ENCODE data around the gene PARL. TPM values are rescaled to one million over a fixed set of nuclear protein-coding genes. Genes with fewer than 3 reads are reported as not detected.

Gene PARL
- total and polyA plus RNA-seq, 10 donors, result 34.5 to 119 (median 56.5) TPM

DNA sequence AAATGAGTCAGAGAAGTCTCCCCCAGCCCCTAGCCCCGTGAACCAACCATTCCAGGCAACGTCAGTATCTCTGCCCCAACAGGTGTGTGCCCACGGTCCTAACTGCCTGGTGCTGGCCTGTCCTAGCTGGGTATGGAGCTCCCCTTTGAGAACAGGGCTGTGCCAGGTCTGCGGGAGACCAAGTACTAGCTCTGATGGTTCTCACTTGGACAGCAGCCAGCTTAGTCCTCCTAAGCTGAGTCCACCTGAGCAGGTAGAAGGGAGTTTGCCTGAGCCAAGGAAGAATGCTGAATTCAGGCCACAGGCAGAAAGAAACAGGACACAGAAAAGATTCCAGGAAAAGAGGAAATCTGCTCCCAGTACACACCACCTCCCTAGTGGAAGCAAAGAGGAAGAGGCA is 33.1 kb upstream of the PARL start:
- WGBS, 5 donors, result 88 to 100% (median 91%) methylated on average over 1 to 4 of the region's 4 CpGs
- Histone ChIP-seq H3K27me3 (replicated peaks in 1 of 7) (no peaks in the 10 kb centered on the region), H3K9me3 (no peaks in the 10 kb centered on the region), H3K4me3 (no peak overlapping the region), H3K36me3 (peaks cover 0 to 36% (median 19%) of the 10 kb centered on the region in 6 donors), H3K4me1 (no peaks in the 10 kb centered on the region), H3K27ac (no peak overlapping the region)
- TF ChIP-seq POLR2AphosphoS5 (IDR thresholded peaks at IDR 0.05) (no peak), POLR2A (IDR thresholded peaks at IDR 0.05) (no peak)
- TF ChIP-seq, protein P1, sequence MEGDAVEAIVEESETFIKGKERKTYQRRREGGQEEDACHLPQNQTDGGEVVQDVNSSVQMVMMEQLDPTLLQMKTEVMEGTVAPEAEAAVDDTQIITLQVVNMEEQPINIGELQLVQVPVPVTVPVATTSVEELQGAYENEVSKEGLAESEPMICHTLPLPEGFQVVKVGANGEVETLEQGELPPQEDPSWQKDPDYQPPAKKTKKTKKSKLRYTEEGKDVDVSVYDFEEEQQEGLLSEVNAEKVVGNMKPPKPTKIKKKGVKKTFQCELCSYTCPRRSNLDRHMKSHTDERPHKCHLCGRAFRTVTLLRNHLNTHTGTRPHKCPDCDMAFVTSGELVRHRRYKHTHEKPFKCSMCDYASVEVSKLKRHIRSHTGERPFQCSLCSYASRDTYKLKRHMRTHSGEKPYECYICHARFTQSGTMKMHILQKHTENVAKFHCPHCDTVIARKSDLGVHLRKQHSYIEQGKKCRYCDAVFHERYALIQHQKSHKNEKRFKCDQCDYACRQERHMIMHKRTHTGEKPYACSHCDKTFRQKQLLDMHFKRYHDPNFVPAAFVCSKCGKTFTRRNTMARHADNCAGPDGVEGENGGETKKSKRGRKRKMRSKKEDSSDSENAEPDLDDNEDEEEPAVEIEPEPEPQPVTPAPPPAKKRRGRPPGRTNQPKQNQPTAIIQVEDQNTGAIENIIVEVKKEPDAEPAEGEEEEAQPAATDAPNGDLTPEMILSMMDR (IDR thresholded peaks at IDR 0.05 in 8 of 11, conservative IDR thresholded peaks at IDR 0.05 in 3 of 11), result no peak
- intact Hi-C loops (cut with DNase I; ENCODE audit: low total_unique reads), result no loop called here
- no peak for DNase-seq

DNA sequence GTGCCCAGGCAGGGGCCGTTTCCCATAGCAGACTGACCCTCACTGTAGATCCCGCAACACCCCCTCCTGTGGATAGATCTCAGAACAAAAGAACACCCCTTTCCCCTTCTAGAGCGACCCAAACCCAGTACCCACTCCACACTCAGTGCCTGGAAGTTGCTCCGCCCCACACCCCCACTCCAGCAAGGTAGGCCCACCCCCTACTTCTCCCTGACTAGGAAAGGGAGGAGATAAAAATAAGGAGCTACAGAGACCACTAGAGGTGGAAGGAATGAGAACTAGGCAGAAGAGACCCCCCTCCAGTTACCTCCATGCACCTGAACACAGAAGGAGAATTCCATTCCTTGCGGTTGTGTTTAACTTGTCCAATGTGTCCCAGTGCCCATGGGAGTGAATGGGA is 30.2 kb upstream of the PARL start:
- Histone ChIP-seq H3K36me3 (peaks cover 0 to 6% (median 2%) of the 10 kb centered on the region in 6 donors), H3K9me3 (no peaks in the 10 kb centered on the region), H3K4me3 (no peak overlapping the region), H3K27ac (no peak overlapping the region), H3K27me3 (replicated peaks in 1 of 7) (no peaks in the 10 kb centered on the region), H3K4me1 (no peaks in the 10 kb centered on the region)
- DNase-seq, result no peak
- intact Hi-C loops (cut with DNase I; ENCODE audit: low total_unique reads), result no loop called here
- TF ChIP-seq POLR2A (IDR thresholded peaks at IDR 0.05), result no peak
- TF ChIP-seq, protein P1 (IDR thresholded peaks at IDR 0.05 in 8 of 11, conservative IDR thresholded peaks at IDR 0.05 in 3 of 11), result no peak
- TF ChIP-seq POLR2AphosphoS5 (IDR thresholded peaks at IDR 0.05), result no peak
- WGBS, 5 donors, result 83 to 96% (median 90%) methylated on average over 5 of the region's 5 CpGs

DNA sequence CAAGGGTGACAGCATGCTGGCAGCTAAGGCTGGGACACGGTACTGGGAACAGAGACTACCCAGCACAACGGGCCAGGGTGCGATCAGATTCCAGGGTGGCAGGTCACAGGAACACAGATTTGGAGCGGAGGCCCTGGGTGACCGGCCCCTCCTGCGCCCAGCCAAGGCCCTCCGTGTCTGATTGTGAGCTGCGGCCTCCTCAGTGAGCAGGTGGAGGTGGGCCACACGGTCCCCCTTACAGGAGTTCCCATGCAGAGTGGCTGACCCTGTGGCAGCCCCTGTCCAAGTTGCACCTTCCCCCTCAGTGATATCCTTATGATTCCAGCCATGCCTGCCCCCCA is 28.9 kb upstream of the PARL start:
- 72 to 97% (median 78%) methylated on average over 8 to 9 of the region's 9 CpGs for WGBS, 5 donors
- no peaks in the 10 kb centered on the region for H3K9me3 ChIP-seq
- no peak for TF ChIP-seq POLR2A (IDR thresholded peaks at IDR 0.05)
- no peak for TF ChIP-seq POLR2AphosphoS5 (IDR thresholded peaks at IDR 0.05)
- TF ChIP-seq, protein P1 (IDR thresholded peaks at IDR 0.05 in 8 of 11, conservative IDR thresholded peaks at IDR 0.05 in 3 of 11), result no peak
- no peaks in the 10 kb centered on the region for H3K27me3 ChIP-seq (replicated peaks in 1 of 7)
- H3K4me3 ChIP-seq, result no peak overlapping the region
- H3K36me3 ChIP-seq, result no peaks in the 10 kb centered on the region
- intact Hi-C loops (cut with DNase I; ENCODE audit: low total_unique reads), result no loop called here
- DNase-seq, result no peak
- H3K27ac ChIP-seq, result no peak overlapping the region
- H3K4me1 ChIP-seq, result no peaks in the 10 kb centered on the region

DNA sequence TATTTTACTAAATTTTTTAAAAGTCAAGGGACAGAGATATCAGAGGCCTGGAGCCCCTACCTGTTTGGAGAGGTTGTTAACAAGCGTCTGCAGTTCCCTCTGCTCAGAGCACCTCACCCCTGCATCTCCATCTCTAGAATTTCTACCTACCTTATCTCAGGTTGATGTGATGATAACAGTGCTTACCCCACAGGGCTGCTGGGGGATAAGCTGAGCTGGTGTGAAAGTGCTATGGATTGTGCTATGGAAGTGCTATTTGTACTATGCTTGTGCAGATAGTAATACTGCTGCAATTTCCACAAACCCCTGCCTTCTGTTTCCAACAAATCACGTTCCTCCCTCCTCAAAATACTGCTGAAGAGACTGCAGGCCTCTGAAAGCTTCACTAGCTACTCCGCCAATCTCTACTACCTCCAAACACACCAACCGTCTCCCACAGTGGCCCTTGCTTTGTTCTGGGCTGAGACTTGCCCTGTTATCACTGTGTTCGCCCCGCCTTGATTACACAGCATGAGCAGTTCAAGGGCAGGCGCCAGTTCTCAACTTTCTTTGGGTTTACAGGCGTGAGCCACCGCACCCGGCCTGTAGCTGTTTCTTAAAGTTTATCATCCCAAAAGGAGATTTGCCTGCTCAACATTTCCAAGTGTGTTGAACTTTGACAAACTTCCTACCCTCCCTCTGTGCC is 28.4 kb upstream of the PARL start:
- H3K4me3 ChIP-seq, result no peak overlapping the region
- H3K27ac ChIP-seq, result no peak overlapping the region
- intact Hi-C loops (cut with DNase I; ENCODE audit: low total_unique reads), result no loop called here
- no peak for DNase-seq
- 80 to 94% (median 89%) methylated on average over 10 of the region's 10 CpGs for WGBS, 5 donors
- TF ChIP-seq POLR2AphosphoS5 (IDR thresholded peaks at IDR 0.05) (no peak), POLR2A (IDR thresholded peaks at IDR 0.05) (no peak)
- TF ChIP-seq, protein P1 (IDR thresholded peaks at IDR 0.05 in 8 of 11, conservative IDR thresholded peaks at IDR 0.05 in 3 of 11), result no peak
- H3K9me3 ChIP-seq, result no peaks in the 10 kb centered on the region
- H3K4me1 ChIP-seq, result no peaks in the 10 kb centered on the region
- no peaks in the 10 kb centered on the region for H3K36me3 ChIP-seq
- H3K27me3 ChIP-seq (replicated peaks in 1 of 7), result no peaks in the 10 kb centered on the region

Measured in spleen (tissue), 11 donors.